ENCODE data around the gene GPR25. TPM values are rescaled to one million over a fixed set of nuclear protein-coding genes. Genes with fewer than 3 reads are reported as not detected.

GPR25 gene, protein sequence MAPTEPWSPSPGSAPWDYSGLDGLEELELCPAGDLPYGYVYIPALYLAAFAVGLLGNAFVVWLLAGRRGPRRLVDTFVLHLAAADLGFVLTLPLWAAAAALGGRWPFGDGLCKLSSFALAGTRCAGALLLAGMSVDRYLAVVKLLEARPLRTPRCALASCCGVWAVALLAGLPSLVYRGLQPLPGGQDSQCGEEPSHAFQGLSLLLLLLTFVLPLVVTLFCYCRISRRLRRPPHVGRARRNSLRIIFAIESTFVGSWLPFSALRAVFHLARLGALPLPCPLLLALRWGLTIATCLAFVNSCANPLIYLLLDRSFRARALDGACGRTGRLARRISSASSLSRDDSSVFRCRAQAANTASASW
- polyA plus RNA-seq (2012; ENCODE audit: low read depth, missing spikeins) = not detected

DNA sequence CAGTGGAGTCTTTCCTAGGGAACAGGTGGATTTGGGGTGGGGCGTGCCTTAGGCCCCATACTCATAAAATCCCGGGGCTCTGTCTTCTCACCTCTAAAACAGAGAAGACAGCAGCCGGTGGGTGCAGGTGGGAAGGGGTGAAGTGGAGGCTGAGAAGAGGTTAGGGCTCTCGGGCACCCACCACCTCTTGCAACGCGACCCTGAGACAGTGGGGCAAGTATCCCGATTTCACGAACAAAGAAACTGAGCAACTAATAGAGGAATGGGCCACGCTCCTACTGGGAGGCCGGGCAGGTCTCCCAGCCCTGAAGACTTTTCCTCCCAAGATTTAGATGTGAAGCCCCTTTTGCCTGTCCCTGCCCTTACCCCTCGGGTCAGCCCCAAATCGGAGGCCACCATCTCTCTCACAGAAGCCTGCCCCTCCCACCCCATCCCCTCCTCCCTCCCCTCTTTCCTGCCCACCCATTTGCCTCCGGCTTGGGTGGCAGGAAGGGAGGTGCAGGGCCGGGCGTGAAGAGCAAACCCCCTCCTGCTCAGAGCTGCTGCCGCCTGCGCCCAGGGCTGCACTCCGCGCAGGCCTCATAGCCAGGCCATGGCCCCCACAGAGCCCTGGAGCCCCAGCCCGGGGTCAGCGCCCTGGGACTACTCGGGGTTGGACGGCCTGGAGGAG, at the start of gene GPR25:
GPR25 (plus strand) TSS at position 536 of the 670 bp plus-strand sequence; CDS start at position 593, 57 bp downstream.
- TF ChIP-seq POLR2AphosphoS5 (IDR thresholded peaks at IDR 0.05; ENCODE audit: low read depth, low read length) (no peak), POLR2A (IDR thresholded peaks at IDR 0.05; ENCODE audit: low read depth, low read length) (no peak), SPI1 (IDR thresholded peaks at IDR 0.05; ENCODE audit: low read depth, low read length) (no peak), POU2F2 (IDR thresholded peaks at IDR 0.05; ENCODE audit: low read depth, low read length) (no peak), TAF1 (IDR thresholded peaks at IDR 0.05; ENCODE audit: low read depth, low read length) (no peak), PAX5 (IDR thresholded peaks at IDR 0.05; ENCODE audit: insufficient read depth, low read length, severe bottlenecking) (no peak)
- FAIRE-seq = no peak
- no peak for DNase-seq (ENCODE audit: insufficient read length, low spot score)

DNA sequence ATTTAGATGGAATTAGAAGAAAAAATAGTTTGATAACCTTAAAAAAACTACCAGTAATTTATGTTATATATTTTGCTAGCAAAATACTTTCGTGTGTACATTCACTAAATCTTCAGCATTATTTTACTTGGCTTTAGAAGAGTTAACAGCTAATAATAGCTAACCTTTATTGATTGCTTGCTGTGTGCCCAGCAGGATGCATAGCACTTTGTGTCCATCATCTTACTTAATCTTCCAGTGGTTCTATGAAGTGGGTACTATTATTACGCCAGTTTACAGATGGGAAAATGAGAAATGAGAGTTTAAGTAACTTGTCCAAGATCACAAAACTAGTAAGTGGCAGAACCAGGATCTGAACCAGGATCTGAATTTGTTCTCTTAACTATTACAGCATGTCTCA, 41.7 kb upstream of the GPR25 start:
- FAIRE-seq = no peak
- TF ChIP-seq POLR2AphosphoS5 (IDR thresholded peaks at IDR 0.05; ENCODE audit: low read depth, low read length) (no peak), POU2F2 (IDR thresholded peaks at IDR 0.05; ENCODE audit: low read depth, low read length) (no peak), PAX5 (IDR thresholded peaks at IDR 0.05; ENCODE audit: insufficient read depth, low read length, severe bottlenecking) (no peak), TAF1 (IDR thresholded peaks at IDR 0.05; ENCODE audit: low read depth, low read length) (no peak), POLR2A (IDR thresholded peaks at IDR 0.05; ENCODE audit: low read depth, low read length) (no peak), SPI1 (IDR thresholded peaks at IDR 0.05; ENCODE audit: low read depth, low read length) (no peak)
- no peak for DNase-seq (ENCODE audit: insufficient read length, low spot score)

DNA sequence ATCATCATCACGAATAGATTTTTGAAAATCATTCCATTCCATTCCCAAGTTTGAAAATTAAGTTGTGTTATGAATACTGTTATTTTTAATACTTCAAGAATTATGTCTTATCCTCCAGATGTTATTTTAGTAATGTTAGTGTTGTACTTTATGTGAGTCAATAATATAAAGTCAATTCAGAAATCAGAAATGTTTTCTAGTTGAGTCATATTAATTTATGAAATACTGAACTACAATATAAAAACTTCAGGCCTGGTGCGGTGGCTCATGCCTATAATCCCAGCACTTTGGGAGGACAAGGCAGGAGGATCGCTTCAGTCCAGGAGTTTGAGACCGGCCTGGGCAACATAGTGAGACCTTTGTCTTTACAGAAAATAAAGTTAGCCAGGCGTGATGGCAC, 38.4 kb upstream of the GPR25 start:
- DNase-seq (ENCODE audit: insufficient read length, low spot score) = no peak
- no peak for FAIRE-seq
- TF ChIP-seq PAX5 (IDR thresholded peaks at IDR 0.05; ENCODE audit: insufficient read depth, low read length, severe bottlenecking) = no peak

DNA sequence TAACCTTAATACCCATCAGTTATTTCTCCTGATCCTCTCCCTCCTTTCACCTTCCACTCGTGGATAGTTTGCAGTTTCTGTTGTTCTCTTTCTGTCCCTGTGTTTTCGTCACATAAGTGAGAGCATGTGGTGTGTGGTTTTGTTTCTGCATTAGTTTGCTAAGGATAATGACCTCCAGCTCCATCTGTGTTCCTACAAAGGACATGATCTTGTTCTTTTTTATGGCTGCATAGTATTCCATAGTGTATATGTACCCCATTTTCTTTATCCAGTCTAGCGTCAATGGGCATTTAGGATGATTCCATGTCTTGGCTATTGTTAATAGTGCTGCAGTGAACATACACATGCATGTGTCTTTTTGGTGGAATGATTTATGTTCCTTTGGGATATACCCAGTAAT, 36.6 kb upstream of the GPR25 start:
- TF ChIP-seq TAF1 (IDR thresholded peaks at IDR 0.05; ENCODE audit: low read depth, low read length) (no peak), PAX5 (IDR thresholded peaks at IDR 0.05; ENCODE audit: insufficient read depth, low read length, severe bottlenecking) (no peak), POU2F2 (IDR thresholded peaks at IDR 0.05; ENCODE audit: low read depth, low read length) (no peak), SPI1 (IDR thresholded peaks at IDR 0.05; ENCODE audit: low read depth, low read length) (no peak), POLR2AphosphoS5 (IDR thresholded peaks at IDR 0.05; ENCODE audit: low read depth, low read length) (no peak), POLR2A (IDR thresholded peaks at IDR 0.05; ENCODE audit: low read depth, low read length) (no peak)
- DNase-seq (ENCODE audit: insufficient read length, low spot score) (no peak), FAIRE-seq (peak; percentile 26)

DNA sequence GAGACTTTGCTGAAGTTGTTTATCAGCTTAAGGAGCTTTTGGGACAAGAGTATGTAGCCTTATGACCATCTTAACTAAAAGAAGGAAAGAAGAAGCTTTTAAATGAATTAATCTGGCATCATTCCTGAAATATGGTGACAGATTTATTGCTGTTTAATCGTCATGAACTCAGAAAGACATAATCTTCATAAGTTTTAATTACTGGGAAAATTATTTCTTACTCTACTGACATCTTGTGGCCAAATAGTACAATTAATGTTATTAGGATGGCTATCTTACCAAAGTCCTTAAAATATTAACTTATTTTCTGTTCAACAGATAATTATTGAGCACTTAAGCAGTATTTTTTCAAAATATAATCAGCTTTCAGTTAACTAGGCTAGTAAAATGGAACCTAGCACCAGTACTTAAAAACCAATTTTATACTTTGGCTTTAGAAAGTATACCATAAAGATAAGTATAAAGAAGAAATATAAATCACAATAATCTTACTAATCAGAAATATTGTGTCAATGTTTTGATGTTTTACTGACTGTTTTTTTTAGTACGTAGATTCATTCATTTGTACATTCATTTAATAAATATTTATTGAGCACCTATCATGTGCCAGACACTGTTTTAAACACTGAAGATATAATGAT, 34.7 kb upstream of the GPR25 start:
- FAIRE-seq = no peak
- DNase-seq (ENCODE audit: insufficient read length, low spot score) = no peak
- TF ChIP-seq POU2F2 (IDR thresholded peaks at IDR 0.05; ENCODE audit: low read depth, low read length) = no peak
- no peak for TF ChIP-seq POLR2A (IDR thresholded peaks at IDR 0.05; ENCODE audit: low read depth, low read length)
- no peak for TF ChIP-seq PAX5 (IDR thresholded peaks at IDR 0.05; ENCODE audit: insufficient read depth, low read length, severe bottlenecking)
- TF ChIP-seq TAF1 (IDR thresholded peaks at IDR 0.05; ENCODE audit: low read depth, low read length) = no peak
- no peak for TF ChIP-seq POLR2AphosphoS5 (IDR thresholded peaks at IDR 0.05; ENCODE audit: low read depth, low read length)
- TF ChIP-seq SPI1 (IDR thresholded peaks at IDR 0.05; ENCODE audit: low read depth, low read length) = no peak

DNA sequence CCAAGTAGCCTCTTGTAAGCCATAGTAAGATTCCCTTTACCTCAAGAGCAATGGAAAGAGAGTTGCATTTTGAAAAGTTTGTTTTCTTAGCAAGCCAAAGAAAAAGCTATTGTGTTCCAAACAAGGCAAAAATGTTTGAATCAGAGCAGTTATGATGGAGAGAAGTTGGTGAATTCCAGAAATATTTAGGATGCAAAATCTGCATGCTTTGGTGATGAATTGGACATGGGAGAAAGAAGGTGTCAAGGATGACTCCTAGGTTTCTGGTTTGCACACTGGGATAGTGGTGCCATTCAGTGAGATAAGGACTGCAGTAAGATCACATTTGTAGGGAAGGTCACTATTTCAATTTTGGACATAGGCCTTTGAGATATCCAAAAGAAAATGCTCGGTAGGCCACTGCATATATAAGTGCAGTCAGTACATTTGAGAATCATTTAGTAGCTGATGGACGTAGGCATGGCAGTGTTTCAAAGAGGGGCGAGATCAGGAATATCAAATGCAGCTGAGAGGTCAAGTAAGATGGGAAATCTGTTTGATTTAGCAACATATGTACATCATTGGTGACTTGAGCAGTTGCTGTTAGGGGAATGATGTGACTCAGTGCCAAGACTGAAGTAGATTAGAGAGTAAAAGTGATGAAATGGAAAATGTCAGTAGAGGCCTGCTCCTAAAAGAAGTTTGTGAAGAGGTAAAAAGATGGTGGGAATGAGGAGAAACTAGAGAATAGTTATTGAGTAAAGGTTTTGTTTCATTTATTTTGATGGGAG, 33.9 kb upstream of the GPR25 start:
- FAIRE-seq (peak; percentile 56), DNase-seq (ENCODE audit: insufficient read length, low spot score) (no peak)
- no peak for TF ChIP-seq POU2F2 (IDR thresholded peaks at IDR 0.05; ENCODE audit: low read depth, low read length)
- TF ChIP-seq POLR2AphosphoS5 (IDR thresholded peaks at IDR 0.05; ENCODE audit: low read depth, low read length) = no peak
- TF ChIP-seq POLR2A (IDR thresholded peaks at IDR 0.05; ENCODE audit: low read depth, low read length) = no peak
- TF ChIP-seq TAF1 (IDR thresholded peaks at IDR 0.05; ENCODE audit: low read depth, low read length) = no peak
- TF ChIP-seq PAX5 (IDR thresholded peaks at IDR 0.05; ENCODE audit: insufficient read depth, low read length, severe bottlenecking) = no peak
- no peak for TF ChIP-seq SPI1 (IDR thresholded peaks at IDR 0.05; ENCODE audit: low read depth, low read length)

DNA sequence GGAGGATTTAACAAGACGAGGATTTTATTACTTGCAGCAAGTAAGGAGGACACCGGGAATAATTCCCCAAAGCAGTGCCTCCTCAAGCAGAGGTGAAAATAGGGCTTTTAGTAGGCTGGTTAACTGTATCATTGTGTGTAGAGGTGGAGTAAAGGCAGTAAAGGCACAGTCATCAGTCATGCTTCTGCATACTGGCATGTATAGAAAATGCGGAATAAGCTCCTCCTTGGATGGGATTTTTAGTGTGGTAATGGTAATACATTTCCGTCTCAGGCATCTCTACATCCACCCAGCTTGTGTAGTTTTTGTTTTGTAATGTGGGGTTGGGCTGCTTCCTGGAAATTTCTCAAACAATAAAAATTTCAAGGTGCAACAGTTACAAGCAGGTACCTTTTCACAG, 27.4 kb upstream of the GPR25 start:
- TF ChIP-seq SPI1 (IDR thresholded peaks at IDR 0.05; ENCODE audit: low read depth, low read length) (no peak), TAF1 (IDR thresholded peaks at IDR 0.05; ENCODE audit: low read depth, low read length) (no peak), POU2F2 (IDR thresholded peaks at IDR 0.05; ENCODE audit: low read depth, low read length) (no peak), POLR2AphosphoS5 (IDR thresholded peaks at IDR 0.05; ENCODE audit: low read depth, low read length) (no peak), PAX5 (IDR thresholded peaks at IDR 0.05; ENCODE audit: insufficient read depth, low read length, severe bottlenecking) (no peak), POLR2A (IDR thresholded peaks at IDR 0.05; ENCODE audit: low read depth, low read length) (no peak)
- FAIRE-seq (no peak), DNase-seq (ENCODE audit: insufficient read length, low spot score) (no peak)

DNA sequence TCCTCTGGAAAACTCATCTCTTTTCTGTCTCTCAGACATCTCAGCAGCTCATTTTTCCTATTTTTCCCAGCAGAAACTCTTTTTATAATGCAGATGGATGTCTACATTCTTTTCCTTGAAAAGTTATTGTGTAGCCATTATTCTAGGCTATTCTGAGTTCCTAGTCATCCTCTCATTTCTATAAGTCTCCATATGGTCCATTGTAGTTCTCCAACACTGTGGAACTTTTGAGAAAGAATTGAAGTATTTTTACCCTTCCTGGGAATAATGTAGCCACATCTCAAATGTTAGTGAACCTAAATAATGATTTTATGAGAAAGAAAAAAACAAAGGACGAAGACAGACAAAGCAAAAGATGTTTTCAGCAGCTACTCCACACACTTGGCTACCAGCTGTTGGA, 26.4 kb upstream of the GPR25 start:
- FAIRE-seq (no peak), DNase-seq (ENCODE audit: insufficient read length, low spot score) (no peak)
- TF ChIP-seq POLR2A (IDR thresholded peaks at IDR 0.05; ENCODE audit: low read depth, low read length) (no peak), POU2F2 (IDR thresholded peaks at IDR 0.05; ENCODE audit: low read depth, low read length) (no peak), PAX5 (IDR thresholded peaks at IDR 0.05; ENCODE audit: insufficient read depth, low read length, severe bottlenecking) (no peak), SPI1 (IDR thresholded peaks at IDR 0.05; ENCODE audit: low read depth, low read length) (no peak), POLR2AphosphoS5 (IDR thresholded peaks at IDR 0.05; ENCODE audit: low read depth, low read length) (no peak), TAF1 (IDR thresholded peaks at IDR 0.05; ENCODE audit: low read depth, low read length) (no peak)

DNA sequence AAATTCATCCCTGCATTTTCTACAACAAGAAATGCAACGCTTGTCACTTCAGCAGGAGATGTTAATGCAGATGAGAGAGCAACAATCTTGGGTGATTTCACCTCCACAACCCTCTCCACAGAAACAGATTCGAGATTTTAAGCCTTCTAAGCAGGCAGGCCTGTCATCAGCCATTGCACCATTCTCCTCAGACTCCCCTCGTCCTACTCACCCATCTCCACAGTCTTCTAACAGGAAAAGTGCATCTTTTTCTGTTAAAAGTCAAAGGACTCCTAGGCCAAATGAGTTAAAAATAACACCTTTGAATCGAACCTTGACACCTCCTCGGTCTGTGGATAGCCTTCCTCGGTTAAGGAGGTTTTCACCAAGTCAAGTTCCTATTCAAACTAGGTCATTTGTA, 23.4 kb upstream of the GPR25 start:
- TF ChIP-seq SPI1 (IDR thresholded peaks at IDR 0.05; ENCODE audit: low read depth, low read length) (no peak), POLR2AphosphoS5 (IDR thresholded peaks at IDR 0.05; ENCODE audit: low read depth, low read length) (no peak), POLR2A (IDR thresholded peaks at IDR 0.05; ENCODE audit: low read depth, low read length) (no peak), PAX5 (IDR thresholded peaks at IDR 0.05; ENCODE audit: insufficient read depth, low read length, severe bottlenecking) (no peak), POU2F2 (IDR thresholded peaks at IDR 0.05; ENCODE audit: low read depth, low read length) (no peak), TAF1 (IDR thresholded peaks at IDR 0.05; ENCODE audit: low read depth, low read length) (no peak)
- no peak for FAIRE-seq

More for the DNA sequence above, 23.4 kb upstream of the GPR25 start:
- DNase-seq (ENCODE audit: insufficient read length, low spot score) = no peak
